HG03103 (cell line): ENCODE data around the gene HLA-DQA1.
"Not testable (repeated sequence)": the region's sequence is repeated elsewhere in the genome, so short reads cannot be mapped to it uniquely, and the experiment has no call there.

Experiments used
- ATAC-seq: cut with Tn5 transposase; IDR thresholded peaks from one replicate; pipeline ENCODE4 v1.9.1; 2021; ENCODE audit warnings: low read depth; ENCODE audit not compliant: unreplicated experiment

The HLA-DQA1 gene

DNA sequence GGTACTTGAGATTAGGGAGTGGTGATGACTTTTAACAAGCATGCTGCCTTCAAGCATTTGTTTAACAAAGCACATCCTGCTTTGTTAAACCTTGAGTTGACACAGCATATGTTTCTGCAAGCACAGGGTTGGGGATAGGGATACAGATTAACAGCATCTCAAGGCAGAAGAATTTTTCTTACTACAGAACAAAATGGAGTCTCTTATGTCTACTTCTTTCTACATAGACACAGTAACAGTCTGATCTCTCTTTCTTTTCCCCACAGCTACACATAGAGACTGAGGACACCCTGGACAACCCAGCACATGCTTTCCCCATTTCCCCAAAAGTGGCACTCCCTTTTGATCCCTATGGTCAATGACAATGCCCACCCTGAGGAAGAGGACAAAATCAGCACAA lies 20.6 kb downstream of the HLA-DQA1 start:
- ATAC-seq = not testable (repeated sequence)

DNA sequence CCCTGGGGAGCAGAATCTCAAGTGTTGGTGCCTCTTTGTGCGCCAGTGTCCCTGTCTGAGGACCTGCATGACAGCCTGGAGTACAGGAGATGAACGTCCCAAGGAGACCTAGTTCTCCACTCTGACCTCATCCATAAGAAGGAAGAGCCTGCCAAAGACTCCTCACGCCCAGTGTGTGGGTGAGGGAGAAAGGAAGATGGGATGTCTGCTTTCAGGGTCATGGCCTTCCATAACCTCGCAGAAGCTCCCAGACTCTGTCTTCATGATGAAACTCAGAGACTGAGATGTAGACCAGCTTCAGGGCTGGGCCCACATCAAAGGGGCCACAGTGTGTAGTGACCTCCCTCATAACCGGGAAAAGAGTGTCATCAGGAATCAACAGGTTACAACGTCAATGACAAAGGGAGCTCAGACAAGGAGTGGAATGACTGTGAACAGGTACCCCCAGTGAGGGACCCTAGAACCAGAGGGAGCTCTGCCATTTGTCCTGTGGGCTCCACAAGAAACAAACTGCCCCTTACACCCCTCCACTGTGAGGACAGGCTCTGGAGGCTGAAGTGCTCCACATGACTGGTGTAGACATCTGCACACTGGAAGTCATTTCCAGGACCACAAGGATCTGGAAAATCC lies 21.2 kb downstream of the HLA-DQA1 start:
- no peak for ATAC-seq

DNA sequence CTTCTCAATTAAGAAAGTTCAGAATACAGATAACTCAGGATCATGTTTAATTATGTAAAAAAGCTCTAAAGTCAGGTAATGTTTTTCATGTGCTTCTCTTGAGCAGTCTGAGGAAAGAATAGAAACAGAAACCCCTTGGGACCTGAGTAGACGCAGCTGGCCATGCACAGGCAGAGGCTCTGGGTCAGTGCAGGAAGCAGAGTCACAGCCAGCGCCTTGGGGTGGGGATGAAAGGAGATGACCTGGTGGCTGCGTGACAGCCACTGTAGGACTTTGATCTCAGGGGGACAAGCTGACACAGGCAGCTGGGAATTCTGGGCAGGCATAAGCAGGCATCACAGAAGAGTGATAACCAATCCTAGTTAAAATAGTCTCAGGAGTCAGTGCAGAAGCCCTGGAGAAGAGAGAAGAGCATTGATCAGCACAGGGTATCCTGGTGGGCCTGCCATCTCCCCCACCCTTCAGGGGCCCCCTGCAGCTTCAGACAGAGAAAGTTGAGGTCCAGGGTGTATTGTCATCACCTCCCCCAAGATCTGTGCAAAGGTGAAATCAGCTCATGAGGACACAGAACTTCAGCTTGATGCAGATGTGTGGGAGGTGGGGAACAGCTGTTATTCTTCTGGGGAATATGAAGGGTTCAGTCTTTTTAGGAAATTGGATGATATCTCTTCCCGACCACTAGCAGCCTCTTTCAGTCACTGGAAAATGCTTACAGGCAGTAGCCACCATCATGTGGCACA lies 22.8 kb downstream of the HLA-DQA1 start:
- ATAC-seq = no peak

- ATAC-seq = no peak
Measured at GRCh38 chr6:32662099-32662498, 24.9 kb downstream of the HLA-DQA1 start.

- no peak for ATAC-seq
Measured at GRCh38 chr6:32662836-32663235, 25.6 kb downstream of the HLA-DQA1 start.

DNA sequence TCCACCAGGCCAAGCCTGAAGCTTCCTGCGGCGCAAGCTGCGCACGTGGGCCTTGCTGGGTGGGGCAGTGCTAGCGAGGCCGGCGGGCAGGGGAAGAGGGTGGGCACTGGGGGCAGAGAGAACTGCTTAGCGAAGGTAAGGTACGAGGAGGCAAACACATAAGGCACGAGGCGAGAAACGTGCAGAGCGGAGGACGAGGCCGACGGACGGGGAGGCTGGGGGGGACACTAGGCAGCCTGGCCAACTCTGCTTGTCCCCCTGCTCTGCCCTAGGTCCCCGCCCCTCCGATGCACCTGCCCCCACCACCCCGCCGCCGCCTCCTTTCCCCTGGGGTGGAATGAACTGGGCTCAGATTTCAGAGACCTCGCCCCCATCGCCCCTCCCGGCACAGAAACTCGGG lies 27.1 kb downstream of the HLA-DQA1 start:
- no peak for ATAC-seq

DNA sequence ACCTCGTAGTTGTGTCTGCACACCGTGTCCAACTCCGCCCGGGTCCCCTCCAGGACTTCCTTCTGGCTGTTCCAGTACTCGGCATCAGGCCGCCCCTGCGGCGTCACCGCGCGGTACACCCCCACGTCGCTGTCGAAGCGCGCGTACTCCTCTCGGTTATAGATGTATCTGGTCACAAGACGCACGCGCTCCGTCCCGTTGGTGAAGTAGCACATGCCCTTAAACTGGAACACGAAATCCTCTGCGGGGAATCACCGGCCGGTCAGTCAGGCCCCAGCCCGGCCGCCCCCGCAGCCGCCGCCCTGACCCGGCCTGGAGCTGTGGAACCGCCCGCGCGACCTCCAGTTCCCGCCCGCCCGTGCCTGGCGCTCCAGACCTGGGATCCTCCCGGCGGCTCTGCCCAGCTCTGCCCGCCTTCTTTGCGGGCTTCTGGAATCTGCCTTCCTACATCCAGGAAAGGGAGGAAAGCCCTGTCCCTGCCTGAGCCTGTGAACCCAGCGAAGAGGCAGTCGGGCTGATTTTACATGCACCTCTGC lies 27.7 kb downstream of the HLA-DQA1 start:
- ATAC-seq = peak; percentile 28

DNA sequence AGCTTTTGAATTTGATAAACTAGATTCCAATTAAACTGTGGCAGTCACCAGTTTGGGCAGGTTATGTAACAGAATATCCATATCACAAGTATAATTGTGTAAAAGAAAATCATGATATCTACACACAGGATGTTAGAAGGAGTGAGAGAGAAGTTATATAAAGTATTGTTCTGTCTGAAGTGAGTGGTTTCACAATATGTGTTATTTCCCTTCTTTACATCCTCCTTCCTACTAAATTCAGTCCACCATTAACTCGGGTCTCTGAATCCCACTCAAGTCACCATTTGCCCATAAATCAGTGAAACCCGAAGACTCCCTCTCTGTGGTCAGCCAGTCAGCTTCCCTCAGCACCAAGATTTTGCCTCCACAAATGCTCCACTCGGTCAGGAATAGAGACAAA lies 28.5 kb downstream of the HLA-DQA1 start:
- no peak for ATAC-seq

DNA sequence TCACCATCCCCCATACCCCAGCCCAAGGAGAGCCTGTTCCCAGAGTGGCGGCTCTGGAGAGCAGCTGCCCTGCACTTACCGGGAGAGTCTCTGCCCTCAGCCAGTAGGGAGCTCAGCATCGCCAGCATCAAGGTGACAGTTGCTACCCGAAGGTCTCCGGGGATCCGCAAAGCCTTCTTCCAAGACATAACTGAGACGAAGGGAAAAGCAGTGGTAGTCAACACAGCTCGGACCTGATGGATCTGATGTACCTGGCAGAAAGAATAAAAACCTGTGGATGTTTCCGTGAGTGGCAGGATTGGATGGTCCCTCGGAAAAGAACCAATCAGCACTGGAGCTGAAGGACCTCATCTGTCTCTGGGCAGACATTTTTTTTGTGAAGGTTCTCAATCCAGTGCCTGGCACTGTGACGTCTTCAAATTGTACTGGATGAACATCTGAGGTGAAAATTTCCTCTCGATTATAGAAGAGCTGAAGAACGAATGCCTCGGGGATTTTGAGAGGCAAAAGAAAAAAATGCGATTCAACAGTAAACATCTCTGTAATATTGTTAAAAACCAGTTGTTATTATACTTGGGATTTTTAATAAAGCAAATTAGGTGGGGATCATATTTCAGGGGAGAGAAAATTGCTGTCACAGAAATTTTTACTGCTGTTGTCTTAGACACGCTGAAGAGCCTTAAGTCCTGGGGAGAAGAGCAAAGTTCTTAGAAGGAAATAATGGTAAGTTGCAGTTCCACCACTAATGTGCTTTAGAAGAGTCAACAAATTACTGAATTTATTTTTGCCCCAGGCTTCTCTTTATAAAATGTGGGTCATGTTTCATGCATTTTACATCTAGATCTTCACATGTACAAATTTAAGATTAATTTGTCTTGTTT lies 29.5 kb downstream of the HLA-DQA1 start, which contains the start of gene HLA-DQB1:
HLA-DQB1 (minus strand) TSS at position 238 of the 881 bp plus-strand sequence; CDS start at position 188, 50 bp downstream.
- peak; percentile 53 for ATAC-seq

- peak; percentile 50 for ATAC-seq
Measured at GRCh38 chr6:32668226-32668747, 31.1 kb downstream of the HLA-DQA1 start.

DNA sequence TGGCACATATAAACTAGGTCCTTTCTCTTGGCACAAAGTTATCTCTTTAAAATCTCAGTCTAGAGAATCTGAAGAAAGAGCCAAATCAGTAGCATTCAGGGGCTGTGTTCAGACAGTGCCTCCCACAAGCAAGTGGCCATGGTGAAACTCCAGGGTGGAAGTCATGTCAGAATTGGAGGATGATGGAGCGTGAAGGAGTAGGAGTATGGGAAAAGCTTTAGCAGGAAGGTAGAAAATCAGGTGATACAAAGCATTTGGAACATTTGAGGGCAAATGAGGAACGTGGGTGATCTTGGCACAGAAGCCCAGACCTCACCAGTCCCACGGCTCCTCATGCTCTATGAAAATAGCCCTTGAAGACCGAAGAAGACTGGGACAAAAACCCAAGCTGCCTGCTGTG lies 32.0 kb downstream of the HLA-DQA1 start:
- ATAC-seq = no peak

DNA sequence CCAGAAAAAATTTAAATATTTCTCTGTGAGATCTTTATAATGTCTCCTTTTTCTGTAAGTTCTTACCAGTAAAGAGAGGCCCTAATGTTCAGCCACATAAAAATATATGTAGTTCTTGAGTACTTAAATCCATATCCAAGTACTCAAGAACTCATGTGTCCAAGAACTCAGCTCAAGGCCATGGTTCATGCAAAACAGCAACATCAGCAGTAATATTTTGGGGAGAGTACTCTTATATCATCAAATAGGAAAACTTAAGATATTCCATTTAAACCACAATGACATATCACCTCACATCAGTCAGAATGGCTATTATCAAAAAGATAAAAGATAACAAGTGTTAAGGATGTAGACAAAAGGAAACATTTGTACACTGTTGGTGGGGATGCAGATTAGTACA lies 32.7 kb downstream of the HLA-DQA1 start:
- no peak for ATAC-seq

DNA sequence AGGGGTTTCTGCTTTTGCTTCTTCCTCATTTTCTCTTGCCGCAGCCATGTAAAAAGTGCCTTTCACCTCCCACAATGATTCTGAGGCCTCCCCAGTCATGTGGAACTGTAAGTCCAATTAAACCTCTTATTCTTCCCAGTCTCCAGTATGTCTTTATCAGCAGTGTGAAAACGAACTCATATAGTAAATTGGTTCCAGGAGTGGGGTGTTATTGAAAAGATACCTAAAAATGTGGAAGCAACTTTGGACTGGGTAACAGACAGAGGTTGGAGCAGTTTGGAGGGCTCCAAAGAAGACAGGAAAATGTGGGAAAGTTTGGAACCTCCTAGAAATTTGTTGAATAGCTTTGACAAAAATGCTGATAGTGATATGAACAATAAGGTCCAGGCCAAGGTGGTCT lies 34.7 kb downstream of the HLA-DQA1 start:
- ATAC-seq = not testable (repeated sequence)

GRCh38 chr6:32674123-32674522 lies 36.9 kb downstream of the HLA-DQA1 start:
- ATAC-seq = not testable (repeated sequence)

DNA sequence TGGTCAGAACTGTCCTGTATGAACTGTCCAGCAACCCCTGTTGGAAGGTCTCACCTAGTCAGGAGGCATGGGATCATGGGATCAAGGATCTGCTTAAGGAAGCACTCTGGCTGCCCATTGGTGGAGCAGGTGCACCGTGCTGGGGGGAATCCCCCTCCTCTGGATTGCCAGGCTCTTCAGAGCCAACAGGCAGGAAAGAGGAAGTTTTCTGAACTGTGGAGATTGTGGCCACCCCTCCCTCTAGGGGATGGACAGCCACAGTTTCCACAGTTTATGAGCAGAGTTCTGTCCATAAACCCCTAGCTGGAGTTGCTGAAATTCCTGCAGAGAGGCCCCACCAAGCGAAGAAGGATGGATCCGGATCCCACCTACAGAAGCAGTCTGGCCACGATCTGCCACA lies 42.3 kb downstream of the HLA-DQA1 start:
- no peak for ATAC-seq

GRCh38 chr6:32680055-32680454 lies 42.8 kb downstream of the HLA-DQA1 start:
- no peak for ATAC-seq

DNA sequence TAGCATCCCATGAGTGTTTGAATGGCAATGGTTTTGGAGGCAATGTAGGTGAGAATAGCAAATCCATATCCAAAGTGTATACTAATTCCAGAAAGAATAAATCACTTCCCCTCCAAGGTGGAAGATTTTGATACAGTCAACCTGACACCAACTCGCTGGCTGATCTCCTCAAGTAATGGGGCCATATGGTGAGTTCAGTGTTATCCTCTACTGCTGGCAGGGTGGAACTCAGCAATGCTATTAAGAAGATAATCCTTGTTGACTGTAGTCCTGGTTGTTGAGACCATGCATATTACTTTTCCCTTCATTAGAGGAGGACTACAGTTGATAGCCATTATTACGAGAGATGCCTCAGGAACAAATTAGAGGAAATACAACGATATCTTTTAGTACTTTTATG lies 47.0 kb downstream of the HLA-DQA1 start:
- no peak for ATAC-seq

DNA sequence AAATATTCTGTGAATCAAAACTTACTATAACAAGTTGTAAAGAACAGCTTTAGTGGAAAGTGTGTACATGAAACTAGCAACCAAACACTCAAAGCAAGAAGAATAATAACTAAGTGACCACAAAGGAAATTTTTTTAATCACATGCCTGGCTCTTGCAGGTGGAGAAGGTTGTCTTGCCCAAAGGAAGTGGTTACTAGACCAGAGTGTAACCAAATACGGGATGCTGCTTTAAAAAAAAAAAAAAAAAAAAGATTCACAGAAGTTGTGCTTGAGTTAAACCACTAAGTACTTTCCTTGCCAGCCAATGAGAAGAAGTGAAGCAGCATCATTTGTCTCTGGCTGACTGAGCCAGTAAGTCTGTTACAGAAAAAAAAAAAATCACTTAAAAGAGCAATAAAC lies 48.4 kb downstream of the HLA-DQA1 start:
- ATAC-seq = peak; percentile 70

GRCh38 chr6:32689531-32690501 lies 52.6 kb downstream of the HLA-DQA1 start:
- ATAC-seq = no peak

DNA sequence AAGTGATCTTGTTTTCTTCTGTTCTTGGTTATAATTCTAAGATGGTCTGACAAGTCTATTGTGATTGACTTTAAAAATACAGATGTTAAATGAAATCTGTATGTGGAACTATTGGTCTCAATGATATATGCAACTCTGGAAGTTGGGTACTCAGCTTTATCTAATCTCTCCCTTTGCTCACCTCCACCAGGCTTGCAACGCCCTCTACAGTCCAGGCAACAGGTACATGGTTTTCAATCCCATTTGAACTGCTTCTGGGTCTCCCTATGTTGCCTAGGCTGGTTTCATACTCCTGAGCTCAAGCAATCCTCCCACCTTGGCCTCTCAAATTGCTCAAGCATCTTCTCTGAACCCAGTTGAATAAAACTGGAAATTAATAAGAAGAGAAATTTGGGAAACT lies 54.8 kb downstream of the HLA-DQA1 start:
- no peak for ATAC-seq
